ENCODE measurements around the gene NFIA.
A peak's percentile ranks its signal among the peaks of the same experiment; 100 is the strongest.

The NFIA gene

DNA sequence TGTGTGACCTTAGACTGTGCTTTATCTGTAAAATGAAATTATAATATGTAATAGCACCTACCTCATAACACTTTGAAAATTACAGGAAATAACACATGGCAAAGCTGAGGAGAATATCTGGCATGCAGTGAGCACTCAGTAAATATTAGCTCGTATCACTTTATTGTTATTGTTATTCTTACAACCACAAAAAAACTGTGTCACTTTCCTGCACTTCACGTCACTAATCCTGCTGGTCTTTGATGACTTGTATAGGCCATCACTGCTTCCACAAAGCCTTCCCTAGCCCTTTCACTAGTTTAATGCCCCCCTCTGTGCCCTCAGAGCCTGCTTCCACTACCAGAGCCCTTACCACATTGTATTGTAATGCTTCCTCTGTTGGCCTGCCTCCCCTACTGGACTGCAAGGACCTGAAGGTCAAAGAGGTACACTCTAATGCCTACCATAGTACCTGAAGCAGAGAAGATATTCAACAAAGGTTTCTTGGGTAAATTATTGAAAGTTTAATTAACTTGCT lies 231.6 kb downstream of the NFIA start:
- no peak for DNase-seq

GRCh38 chr1:61315011-61315410 lies 232.7 kb downstream of the NFIA start:
- no peak for DNase-seq

GRCh38 chr1:61316493-61316892 lies 234.1 kb downstream of the NFIA start:
- DNase-seq = no peak

DNA sequence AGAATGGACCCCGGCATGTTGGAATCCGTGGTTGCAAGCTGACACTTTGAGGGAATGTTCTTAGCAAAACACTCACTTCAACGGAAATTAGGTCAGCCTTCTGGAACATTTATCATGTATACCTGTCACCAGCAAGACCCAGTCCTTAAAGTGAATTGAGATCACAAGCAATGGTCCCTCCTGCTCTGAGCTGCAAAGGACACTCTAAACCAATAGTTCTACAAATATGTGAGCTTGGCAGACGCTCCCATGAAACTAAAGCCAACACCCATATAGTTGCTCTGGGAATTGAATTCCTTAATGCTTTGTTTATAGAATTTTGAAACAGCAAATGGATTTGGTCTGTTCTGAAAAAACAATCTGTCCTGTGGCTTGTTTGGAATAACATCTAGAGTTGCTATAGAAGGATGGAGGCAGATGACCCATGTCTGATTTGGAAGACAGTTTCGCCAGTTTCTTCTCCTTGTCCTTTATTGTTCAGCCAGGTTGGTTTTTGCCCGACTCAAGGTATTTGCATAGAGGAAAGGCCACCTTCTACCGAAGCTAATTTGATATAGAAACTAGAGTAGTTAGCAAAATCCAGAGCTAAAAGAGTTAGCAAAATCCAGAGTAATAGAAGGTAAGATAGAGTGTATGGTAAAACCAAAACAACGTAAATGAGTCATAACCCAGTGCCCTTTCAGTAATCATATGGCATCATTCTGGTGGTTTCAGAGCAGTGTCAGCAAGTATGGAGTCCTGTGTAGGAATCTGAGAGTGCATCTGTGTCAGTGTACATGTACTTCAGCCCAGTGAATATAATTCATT lies 236.2 kb downstream of the NFIA start:
- DNase-seq = no peak

DNA sequence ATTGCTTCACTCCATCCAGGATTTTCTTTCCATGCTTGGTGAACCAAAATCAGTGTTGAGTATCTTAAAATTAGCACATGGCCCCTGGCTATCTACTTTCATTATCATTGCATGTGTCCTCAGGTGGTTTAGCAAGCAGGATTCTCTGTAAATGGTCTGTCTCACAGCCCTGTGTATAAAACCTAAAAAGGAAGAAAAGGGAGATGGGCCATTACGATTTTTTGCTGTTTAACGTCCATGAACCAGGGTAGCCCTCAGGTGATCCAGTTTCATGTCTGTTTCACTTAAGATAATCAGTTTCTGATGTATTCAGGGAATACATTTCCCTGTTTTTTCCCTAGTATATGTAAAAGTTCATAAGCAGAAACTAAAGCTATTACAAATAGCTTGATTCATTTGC lies 238.2 kb downstream of the NFIA start:
- no peak for DNase-seq

- no peak for DNase-seq
Measured at GRCh38 chr1:61322008-61322744, 239.8 kb downstream of the NFIA start.

- no peak for DNase-seq
Measured at GRCh38 chr1:61322769-61323168, 240.4 kb downstream of the NFIA start.

GRCh38 chr1:61323681-61324328 lies 241.4 kb downstream of the NFIA start:
- no peak for DNase-seq

DNA sequence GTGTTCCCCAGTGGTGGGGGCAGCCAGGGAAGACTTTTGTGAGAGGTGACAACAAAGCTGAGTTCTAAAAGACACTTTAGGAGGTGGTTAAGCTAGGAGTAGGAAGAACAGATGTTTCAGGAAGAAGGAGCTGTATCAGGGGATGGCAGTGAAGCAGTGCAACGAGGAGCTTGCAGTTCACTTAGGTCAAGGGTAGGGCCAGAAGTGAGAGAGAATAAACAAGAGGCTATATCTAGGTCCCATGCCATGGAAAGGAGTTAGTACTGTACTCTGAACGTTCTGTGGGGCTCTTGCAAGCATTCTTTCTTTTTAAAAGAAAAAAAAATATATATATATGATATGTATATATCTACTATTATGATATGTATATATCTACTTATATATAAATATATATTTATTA lies 244.4 kb downstream of the NFIA start:
- no peak for DNase-seq

DNA sequence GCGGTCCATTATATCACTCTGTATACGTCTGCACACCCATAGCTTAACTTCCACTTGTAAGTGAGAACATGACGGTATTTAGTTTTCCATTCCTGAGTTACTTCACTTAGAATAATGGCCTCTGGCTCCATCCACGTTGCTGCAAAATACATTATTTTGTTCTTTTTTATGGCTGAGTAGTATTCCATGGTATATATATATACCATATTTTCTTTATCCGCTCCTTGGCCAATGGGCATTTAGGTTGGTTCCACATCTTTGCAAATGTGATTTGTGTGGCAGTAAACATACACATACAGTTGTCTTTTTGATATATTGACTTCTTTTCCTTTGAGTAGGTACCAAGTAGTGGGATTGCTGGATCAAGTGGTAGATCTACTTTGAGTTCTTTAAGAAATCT lies 245.1 kb downstream of the NFIA start:
- no peak for DNase-seq

DNA sequence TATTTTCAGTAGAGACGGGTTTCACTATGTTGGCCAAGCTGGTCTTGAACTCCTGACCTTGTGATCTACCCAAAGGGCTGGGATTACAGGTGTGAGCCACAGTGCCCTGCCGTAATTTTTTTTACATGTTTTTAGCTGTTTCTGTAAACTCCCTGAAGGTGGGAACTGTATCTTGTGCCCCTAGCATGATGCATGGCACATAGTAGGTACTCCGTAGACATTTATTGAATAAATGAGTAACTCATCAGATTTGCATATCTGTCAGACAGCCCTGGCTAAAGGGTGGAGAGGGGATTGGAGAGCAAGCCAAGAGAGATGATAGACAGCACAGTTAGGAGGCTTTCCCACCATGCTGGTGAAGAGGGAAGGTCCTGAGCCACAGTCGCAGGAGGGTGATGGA lies 247.2 kb downstream of the NFIA start:
- no peak for DNase-seq

- DNase-seq = no peak
Measured at GRCh38 chr1:61330018-61330417, 247.7 kb downstream of the NFIA start.

GRCh38 chr1:61330571-61330970 lies 248.2 kb downstream of the NFIA start:
- DNase-seq = no peak

GRCh38 chr1:61332196-61332753 lies 249.9 kb downstream of the NFIA start:
- no peak for DNase-seq

DNA sequence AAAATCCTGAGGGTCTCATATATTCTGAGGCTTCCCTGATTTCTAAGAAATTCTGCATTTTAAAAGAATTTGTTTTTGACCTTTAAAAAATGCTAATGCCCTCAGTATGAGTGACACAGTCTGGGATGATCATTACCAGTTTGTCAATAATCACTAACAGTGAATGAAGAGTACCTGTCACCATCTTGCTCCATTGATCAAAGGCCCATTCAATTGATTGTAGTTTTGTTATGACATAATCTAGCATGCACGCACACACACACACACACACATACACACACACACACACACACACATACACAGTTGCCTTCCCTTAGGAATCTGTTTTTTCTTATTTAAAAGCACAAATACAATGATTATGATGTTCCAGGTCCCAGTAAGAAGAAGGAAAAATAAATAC lies 250.4 kb downstream of the NFIA start:
- no peak for DNase-seq

DNA sequence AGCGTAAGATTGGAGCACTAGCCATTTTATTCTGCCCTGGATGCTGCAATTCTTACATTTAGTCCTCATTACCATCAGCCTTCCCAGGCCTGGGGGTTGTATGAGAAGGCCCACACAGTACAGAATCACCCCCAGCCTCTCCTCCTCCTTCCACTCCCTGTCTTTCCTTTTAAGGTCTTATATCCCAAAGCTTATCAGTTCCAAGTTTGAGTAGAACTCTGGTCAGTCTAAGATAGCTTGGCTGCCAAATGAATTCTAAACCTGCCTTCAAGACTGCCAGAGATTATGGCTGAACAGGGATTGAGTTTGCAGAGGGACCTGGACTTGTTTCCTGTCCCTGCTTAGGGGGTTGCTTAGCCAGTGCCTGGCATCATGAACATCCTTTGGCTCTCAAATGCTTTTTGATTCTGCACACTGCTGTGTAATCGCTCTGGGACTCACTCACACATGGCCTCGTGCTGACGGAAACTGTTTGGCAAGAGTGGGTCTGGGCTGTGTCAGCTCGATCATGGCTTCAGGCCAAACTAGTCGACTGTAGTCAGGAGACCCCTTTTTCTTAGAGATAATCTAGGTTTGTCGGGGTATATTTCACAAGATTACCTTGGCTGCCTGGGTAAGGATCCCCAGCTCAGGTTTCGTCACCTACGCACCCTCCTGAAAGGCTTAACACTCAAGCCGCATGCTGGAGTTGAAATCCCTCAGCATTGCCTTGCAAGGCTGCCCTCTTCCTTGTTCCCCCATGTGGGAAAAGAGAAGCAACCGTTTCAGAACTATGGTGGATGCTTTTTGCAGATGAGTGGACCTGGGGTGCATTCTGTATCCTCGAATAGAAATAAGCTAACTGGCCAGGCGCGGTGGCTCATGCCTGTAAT lies 252.6 kb downstream of the NFIA start:
- DNase-seq = no peak

DNA sequence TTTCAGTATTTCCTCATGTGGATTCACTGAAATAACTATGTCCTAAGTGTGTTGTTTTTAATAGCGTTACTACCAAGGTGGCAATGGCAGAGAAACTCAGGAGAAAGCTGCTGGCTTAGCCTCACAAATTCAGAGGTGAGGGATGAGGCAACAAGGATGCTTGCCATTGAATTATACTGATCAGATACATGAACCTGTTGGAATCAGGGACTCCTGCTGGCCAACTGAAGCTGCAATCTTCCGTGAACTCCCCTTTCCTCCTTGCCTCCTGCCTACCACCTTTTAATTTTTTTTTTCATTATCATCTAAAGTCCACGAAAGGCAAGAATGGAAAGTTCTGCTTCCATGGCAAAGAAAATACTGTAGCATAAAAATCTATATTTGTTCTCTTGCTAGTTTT lies 254.7 kb downstream of the NFIA start:
- DNase-seq = no peak

GRCh38 chr1:61337441-61337951 lies 255.1 kb downstream of the NFIA start:
- no peak for DNase-seq

GRCh38 chr1:61337981-61338848 lies 255.9 kb downstream of the NFIA start:
- peak; percentile 56 for DNase-seq

GRCh38 chr1:61338899-61339298 lies 256.5 kb downstream of the NFIA start:
- DNase-seq = no peak

GRCh38 chr1:61341426-61341825 lies 259.1 kb downstream of the NFIA start:
- peak; percentile 29 for DNase-seq

Measured in hematopoietic multipotent progenitor cell treated with erythropoietin and hydrocortisone succinate and interleukin-3 and kit ligand, for 4 days (in vitro differentiated cells).